ENCODE measurements around the gene RAB12. TPM values are rescaled to one million over a fixed set of nuclear protein-coding genes. Genes with fewer than 3 reads are reported as not detected.
A peak's percentile ranks its signal among the peaks of the same experiment; 100 is the strongest.
"Not testable (repeated sequence)": the region's sequence is repeated elsewhere in the genome, so short reads cannot be mapped to it uniquely, and the experiment has no call there.

RAB12 gene
- polyA plus RNA-seq, 10 donors: 40.9 to 74.6 (median 51.8) TPM

GRCh38 chr18:8609659-8610458 is 622 bp downstream of the RAB12 start:
- peak in 1 of 3 donors; percentile 55 for DNase-seq

GRCh38 chr18:8610459-8610851 is 1.2 kb downstream of the RAB12 start:
- DNase-seq: no peak

GRCh38 chr18:8611916-8612576 is 2.8 kb downstream of the RAB12 start:
- DNase-seq: no peak

GRCh38 chr18:8614875-8615274 is 5.6 kb downstream of the RAB12 start:
- DNase-seq: peak in 1 of 3 donors; percentile 14

GRCh38 chr18:8615397-8616027 is 6.3 kb downstream of the RAB12 start:
- DNase-seq: peak; percentile 81 to 92 (median 92)

- no peak for DNase-seq
Measured at GRCh38 chr18:8616028-8616401, 6.8 kb downstream of the RAB12 start.

GRCh38 chr18:8617907-8618306 is 8.7 kb downstream of the RAB12 start:
- DNase-seq: no peak

- peak in 1 of 3 donors; percentile 21 for DNase-seq
Measured at GRCh38 chr18:8619041-8619440, 9.8 kb downstream of the RAB12 start.

- no peak for DNase-seq
Measured at GRCh38 chr18:8619835-8620577, 10.8 kb downstream of the RAB12 start.

- DNase-seq: no peak
Measured at GRCh38 chr18:8620845-8621244, 11.6 kb downstream of the RAB12 start.

GRCh38 chr18:8622625-8623024 is 13.4 kb downstream of the RAB12 start:
- DNase-seq: not testable (repeated sequence)

GRCh38 chr18:8623549-8624106 is 14.4 kb downstream of the RAB12 start:
- peak in 1 of 3 donors; percentile 24 for DNase-seq

GRCh38 chr18:8625461-8626092 is 16.3 kb downstream of the RAB12 start:
- no peak for DNase-seq

- no peak for DNase-seq
Measured at GRCh38 chr18:8626414-8627106, 17.3 kb downstream of the RAB12 start.

- no peak for DNase-seq
Measured at GRCh38 chr18:8627107-8627472, 17.9 kb downstream of the RAB12 start.

- DNase-seq: no peak
Measured at GRCh38 chr18:8627540-8627939, 18.3 kb downstream of the RAB12 start.

- DNase-seq: no peak
Measured at GRCh38 chr18:8629602-8630001, 20.4 kb downstream of the RAB12 start.

- DNase-seq: no peak
Measured at GRCh38 chr18:8630546-8630945, 21.3 kb downstream of the RAB12 start.

GRCh38 chr18:8631265-8631664 is 22.0 kb downstream of the RAB12 start:
- DNase-seq: no peak

GRCh38 chr18:8632386-8632785 is 23.1 kb downstream of the RAB12 start:
- no peak for DNase-seq

- no peak for DNase-seq
Measured at GRCh38 chr18:8634508-8634907, 25.3 kb downstream of the RAB12 start.

Measured in muscle of back (tissue), 11 donors.